ENCODE results near the gene DNTTIP2. TPM values are rescaled to one million over a fixed set of nuclear protein-coding genes. Genes with fewer than 3 reads are reported as not detected.

The DNTTIP2 gene
- total and polyA plus RNA-seq, 7 experiments from 2014 or later, result 51.8 to 86.4 (median 78.2) TPM

- peaks cover 16 to 34% (median 27%) of the 10 kb centered on the region in 7 donors for H3K4me1 Mint-ChIP-seq
- POLR2A ChIA-PET, result interaction anchor here (0.7 to 3.6 kb wide), 5 partner anchors 31 to 1163 kb away, joined by 3 to 38 read pairs (median 8); partner anchors contain the start of genes ALG14 and DNTTIP2
- no peaks in the 10 kb centered on the region for H3K36me3 ChIP-seq (ENCODE audit: control insufficient read depth in 2 of 3, insufficient read depth in 3 of 3, low read length in 3 of 3)
- no peaks in the 10 kb centered on the region for H3K27me3 ChIP-seq (ENCODE audit: control insufficient read depth in 2 of 2, insufficient read depth in 2 of 2, low read length in 2 of 2)
- peaks cover 0 to 6% (median 0%) of the 10 kb centered on the region in 11 donors for H3K9me3 Mint-ChIP-seq
- DNase-seq, result no peak
- no peaks in the 10 kb centered on the region for H3K9me3 ChIP-seq (ENCODE audit: control insufficient read depth in 2 of 3, low read length in 3 of 3)
- H3K4me3 ChIP-seq (ENCODE audit: low read length), result no peak overlapping the region
- peaks cover 8 to 9% of the 10 kb centered on the region in 2 donors for H3K4me1 ChIP-seq (ENCODE audit: control insufficient read depth in 2 of 2, insufficient read depth in 2 of 2, low read length in 2 of 2)
- ATAC-seq, result no peak
- H3K36me3 Mint-ChIP-seq, result peaks cover 0 to 8% (median 0%) of the 10 kb centered on the region in 5 donors
- no peak overlapping the region for H3K27ac ChIP-seq (ENCODE audit: low read depth, low read length)
- peak overlapping the region in 7 of 9 donors; percentile 82 to 94 (median 90) for H3K27ac Mint-ChIP-seq
- CTCF ChIA-PET, result interaction anchor here (0.5 to 3.6 kb wide), 10 partner anchors 13 to 1759 kb away, joined by 3 to 19 read pairs (median 4); partner anchors contain the start of gene DNTTIP2
- peaks cover 0 to 37% (median 0%) of the 10 kb centered on the region in 5 donors for H3K27me3 Mint-ChIP-seq
- intact Hi-C loops (cut with micrococcal nuclease), result no loop called here
- peak overlapping the region; percentile 86 to 94 (median 90) for H3K4me3 Mint-ChIP-seq
Measured at GRCh38 chr1:93910305-93910704, 31.3 kb upstream of the DNTTIP2 start.

- H3K4me1 ChIP-seq (ENCODE audit: control insufficient read depth in 2 of 2, insufficient read depth in 2 of 2, low read length in 2 of 2), result peaks cover 9 to 13% of the 10 kb centered on the region in 2 donors
- H3K4me3 Mint-ChIP-seq, result peak within 1 kb of the TSS; percentile 86 to 99 (median 90)
- no peaks in the 10 kb centered on the region for H3K27me3 ChIP-seq (ENCODE audit: control insufficient read depth in 2 of 2, insufficient read depth in 2 of 2, low read length in 2 of 2)
- H3K27ac Mint-ChIP-seq, result peak within 1 kb of the TSS; percentile 60 to 94 (median 90)
- DNase-seq (peak; percentile 81 to 97 (median 88)), ATAC-seq (peak; percentile 98)
- H3K36me3 ChIP-seq (ENCODE audit: control insufficient read depth in 2 of 3, insufficient read depth in 3 of 3, low read length in 3 of 3), result no peaks in the 10 kb centered on the region
- no peaks in the 10 kb centered on the region for H3K9me3 ChIP-seq (ENCODE audit: control insufficient read depth in 2 of 3, low read length in 3 of 3)
- peaks cover 0 to 30% (median 0%) of the 10 kb centered on the region in 5 donors for H3K27me3 Mint-ChIP-seq
- ChIA-PET POLR2A (interaction anchor here (1.5 to 3.6 kb wide), 5 partner anchors 30 to 1163 kb away, joined by 3 to 38 read pairs (median 8); partner anchors contain the start of genes ALG14 and DNTTIP2), CTCF (interaction anchor here (0.5 to 3.6 kb wide), 9 partner anchors 30 to 1758 kb away, joined by 3 to 19 read pairs (median 7); partner anchors contain the start of gene DNTTIP2)
- peaks cover 0 to 6% (median 0%) of the 10 kb centered on the region in 11 donors for H3K9me3 Mint-ChIP-seq
- intact Hi-C loops (cut with micrococcal nuclease), result loop anchor here (1.0 to 10.0 kb wide), 18 partner anchors 30 to 1325 kb away; partner anchors contain the start of genes ABCD3 (in 2 of the 2), CCDC18 (in 2 of the 2), DNTTIP2 (in 2 of the 2) and TMED5 (in 2 of the 2)
- H3K4me1 Mint-ChIP-seq, result peaks cover 19 to 38% (median 33%) of the 10 kb centered on the region in 7 donors
- H3K27ac ChIP-seq (ENCODE audit: low read depth, low read length), result peak within 1 kb of the TSS; percentile 73
- peaks cover 0 to 8% (median 0%) of the 10 kb centered on the region in 5 donors for H3K36me3 Mint-ChIP-seq
- peak within 1 kb of the TSS; percentile 61 for H3K4me3 ChIP-seq (ENCODE audit: low read length)
Measured at GRCh38 chr1:93909146-93910050, 30.4 kb upstream of the DNTTIP2 start, which contains the start of gene GCLM. Gene GCLM, minus strand, starts transcription at chr1:93909430. Its CDS starts 267 bp downstream, at chr1:93909163.

DNA sequence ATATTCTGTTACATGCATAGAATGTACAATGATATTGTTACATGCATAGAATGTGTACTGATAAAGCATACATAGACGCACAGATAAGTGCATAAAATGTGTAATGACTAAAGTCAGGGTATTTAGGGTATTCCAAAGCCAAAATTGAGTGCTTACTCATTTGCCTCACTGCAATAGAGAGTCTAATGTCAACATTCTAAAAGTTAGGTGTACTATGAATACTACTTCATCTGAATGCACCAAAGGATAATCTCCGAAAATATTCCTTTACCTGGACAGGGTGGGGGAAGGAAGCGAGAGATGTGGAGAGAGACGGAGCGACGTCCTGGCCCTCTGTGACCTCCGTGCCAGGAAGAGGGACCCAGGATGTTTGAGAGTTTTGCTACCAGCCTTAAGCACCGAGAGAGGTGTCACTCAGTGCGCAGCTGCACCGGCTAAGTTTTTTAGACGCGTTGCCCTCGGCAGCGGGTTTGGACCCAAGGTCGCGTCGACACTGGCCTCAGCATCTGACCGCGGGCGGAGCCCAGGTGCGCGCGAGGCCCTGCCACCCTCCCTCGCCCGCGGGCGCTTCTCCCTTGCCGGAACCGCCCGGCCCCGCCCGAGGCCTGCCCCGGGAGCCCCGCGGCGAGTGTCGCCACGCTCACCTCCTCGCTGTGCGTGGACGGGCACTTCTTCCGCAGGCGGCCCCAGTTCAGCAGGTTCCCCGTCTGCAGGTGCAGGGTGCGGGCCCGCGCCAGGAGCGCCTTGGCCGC, 29.6 kb upstream of the DNTTIP2 start:
- Mint-ChIP-seq H3K4me3 (peak overlapping the region; percentile 83 to 99 (median 88)), H3K4me1 (peaks cover 25 to 46% (median 41%) of the 10 kb centered on the region in 7 donors), H3K27me3 (peaks cover 0 to 23% (median 0%) of the 10 kb centered on the region in 5 donors), H3K9me3 (peaks cover 0 to 6% (median 0%) of the 10 kb centered on the region in 11 donors), H3K27ac (peak overlapping the region; percentile 60 to 92 (median 84)), H3K36me3 (peaks cover 0 to 8% (median 0%) of the 10 kb centered on the region in 5 donors)
- DNase-seq (peak; percentile 40 to 68 (median 60)), ATAC-seq (peak; percentile 51)
- H3K27ac ChIP-seq (ENCODE audit: low read depth, low read length), result peak overlapping the region; percentile 73
- H3K27me3 ChIP-seq (ENCODE audit: control insufficient read depth in 2 of 2, insufficient read depth in 2 of 2, low read length in 2 of 2), result no peaks in the 10 kb centered on the region
- POLR2A ChIA-PET, result interaction anchor here (1.6 to 3.6 kb wide), 4 partner anchors 30 to 279 kb away, joined by 4 to 38 read pairs (median 17); partner anchors contain the start of gene DNTTIP2
- CTCF ChIA-PET, result interaction anchor here (0.7 to 3.6 kb wide), 7 partner anchors 29 to 949 kb away, joined by 3 to 19 read pairs (median 7); partner anchors contain the start of gene DNTTIP2
- H3K9me3 ChIP-seq (ENCODE audit: control insufficient read depth in 2 of 3, low read length in 3 of 3), result no peaks in the 10 kb centered on the region
- no peaks in the 10 kb centered on the region for H3K36me3 ChIP-seq (ENCODE audit: control insufficient read depth in 2 of 3, insufficient read depth in 3 of 3, low read length in 3 of 3)
- peak overlapping the region; percentile 61 for H3K4me3 ChIP-seq (ENCODE audit: low read length)
- intact Hi-C loops (cut with micrococcal nuclease), result loop anchor here (1.0 to 10.0 kb wide), 18 partner anchors 29 to 1326 kb away; partner anchors contain the start of genes ABCD3 (in 2 of the 2), CCDC18 (in 2 of the 2), DNTTIP2 (in 2 of the 2) and TMED5 (in 2 of the 2)
- peaks cover 9 to 21% of the 10 kb centered on the region in 2 donors for H3K4me1 ChIP-seq (ENCODE audit: control insufficient read depth in 2 of 2, insufficient read depth in 2 of 2, low read length in 2 of 2)

DNA sequence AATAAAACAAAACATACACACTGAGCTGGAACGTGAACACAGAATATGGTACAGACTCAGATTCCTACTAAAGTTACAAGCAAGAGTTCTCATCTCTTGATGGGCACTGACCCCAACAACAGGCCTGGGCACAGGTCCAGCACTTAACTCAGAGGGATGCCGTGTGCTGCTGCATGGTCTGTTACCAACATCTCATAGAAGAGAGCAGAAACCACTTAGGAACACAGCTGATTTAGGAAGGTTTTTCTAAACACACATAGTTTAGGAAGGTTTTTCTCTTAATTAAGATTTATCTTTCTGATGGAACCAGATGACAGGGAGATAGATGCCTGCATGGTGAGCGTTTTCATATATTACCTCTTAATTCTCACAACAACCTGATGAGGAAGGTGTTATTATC, 28.7 kb upstream of the DNTTIP2 start:
- Mint-ChIP-seq H3K27ac (peak overlapping the region in 6 of 9 donors; percentile 13 to 74 (median 61)), H3K4me3 (peak overlapping the region; percentile 35 to 99 (median 77)), H3K27me3 (peaks cover 0 to 15% (median 0%) of the 10 kb centered on the region in 5 donors), H3K9me3 (peaks cover 0 to 6% (median 0%) of the 10 kb centered on the region in 11 donors), H3K36me3 (peaks cover 0 to 8% (median 0%) of the 10 kb centered on the region in 5 donors), H3K4me1 (peaks cover 25 to 46% (median 41%) of the 10 kb centered on the region in 7 donors)
- intact Hi-C loops (cut with micrococcal nuclease), result loop anchor here (2.0 to 10.0 kb wide), 9 partner anchors 110 to 1327 kb away; partner anchors contain the start of genes CCDC18 (in 1 of the 2), DR1 (in 1 of the 2), MTF2 (in 1 of the 2) and RWDD3 (in 1 of the 2)
- POLR2A ChIA-PET, result interaction anchor here (3.6 kb wide), 2 partner anchors 29 to 62 kb away, joined by 26 to 38 read pairs; partner anchors contain the start of gene DNTTIP2
- H3K4me3 ChIP-seq (ENCODE audit: low read length), result no peak overlapping the region
- CTCF ChIA-PET, result interaction anchor here (0.7 to 3.6 kb wide), 2 partner anchors 279 to 948 kb away, joined by 3 to 14 read pairs; no protein-coding TSS in a partner anchor
- H3K36me3 ChIP-seq (ENCODE audit: control insufficient read depth in 2 of 3, insufficient read depth in 3 of 3, low read length in 3 of 3), result no peaks in the 10 kb centered on the region
- H3K27ac ChIP-seq (ENCODE audit: low read depth, low read length), result no peak overlapping the region
- H3K4me1 ChIP-seq (ENCODE audit: control insufficient read depth in 2 of 2, insufficient read depth in 2 of 2, low read length in 2 of 2), result peaks cover 9 to 24% of the 10 kb centered on the region in 2 donors
- ATAC-seq (no peak), DNase-seq (no peak)
- no peaks in the 10 kb centered on the region for H3K9me3 ChIP-seq (ENCODE audit: control insufficient read depth in 2 of 3, low read length in 3 of 3)
- H3K27me3 ChIP-seq (ENCODE audit: control insufficient read depth in 2 of 2, insufficient read depth in 2 of 2, low read length in 2 of 2), result no peaks in the 10 kb centered on the region

- intact Hi-C loops (cut with micrococcal nuclease), result loop anchor here (5.0 to 10.0 kb wide), 6 partner anchors 111 to 1211 kb away; partner anchors contain the start of genes CCDC18 (in 1 of the 2), DR1 (in 1 of the 2), TLCD4 (in 1 of the 2) and TMED5 (in 1 of the 2)
- Mint-ChIP-seq H3K27me3 (peaks cover 0 to 4% (median 0%) of the 10 kb centered on the region in 5 donors), H3K36me3 (peaks cover 0 to 6% (median 0%) of the 10 kb centered on the region in 5 donors), H3K4me3 (no peak overlapping the region), H3K27ac (no peak overlapping the region), H3K9me3 (peaks cover 0 to 6% (median 0%) of the 10 kb centered on the region in 11 donors), H3K4me1 (peaks cover 25 to 46% (median 41%) of the 10 kb centered on the region in 7 donors)
- ATAC-seq (no peak), DNase-seq (no peak)
- Histone ChIP-seq H3K9me3 (ENCODE audit: control insufficient read depth in 2 of 3, low read length in 3 of 3) (no peaks in the 10 kb centered on the region), H3K4me3 (ENCODE audit: low read length) (no peak overlapping the region), H3K4me1 (ENCODE audit: control insufficient read depth in 2 of 2, insufficient read depth in 2 of 2, low read length in 2 of 2) (peaks cover 9 to 24% of the 10 kb centered on the region in 2 donors), H3K27ac (ENCODE audit: low read depth, low read length) (no peak overlapping the region), H3K27me3 (ENCODE audit: control insufficient read depth in 2 of 2, insufficient read depth in 2 of 2, low read length in 2 of 2) (no peaks in the 10 kb centered on the region), H3K36me3 (ENCODE audit: control insufficient read depth in 2 of 3, insufficient read depth in 3 of 3, low read length in 3 of 3) (no peaks in the 10 kb centered on the region)
- POLR2A ChIA-PET, result no interaction called here
- CTCF ChIA-PET, result no interaction called here
Measured at GRCh38 chr1:93906480-93906879, 27.5 kb upstream of the DNTTIP2 start.

All from naive thymus-derived CD4-positive, alpha-beta T cell (primary cell).